HG02610 (cell line): Measurements from ENCODE around the gene APOH.
"Not testable (repeated sequence)": the region's sequence is repeated elsewhere in the genome, so short reads cannot be mapped to it uniquely, and the experiment has no call there.

Source experiments
- ATAC-seq: cut with Tn5 transposase; IDR thresholded peaks from one replicate; pipeline ENCODE4 v1.9.1; 2021; ENCODE audit warnings: mild to moderate bottlenecking, moderate library complexity; ENCODE audit not compliant: unreplicated experiment

The APOH gene

GRCh38 chr17:66228887-66229782 is at the start of gene APOH:
Gene APOH (minus strand): TSS chr17:66229415. CDS start chr17:66229379, 36 bp downstream.
- no peak for ATAC-seq

- ATAC-seq = no peak
Measured at GRCh38 chr17:66277191-66277590, 48.0 kb upstream of the APOH start.

- no peak for ATAC-seq
Measured at GRCh38 chr17:66276328-66276937, 47.2 kb upstream of the APOH start.

- no peak for ATAC-seq
Measured at GRCh38 chr17:66275651-66276050, 46.4 kb upstream of the APOH start.

- ATAC-seq = no peak
Measured at GRCh38 chr17:66273586-66273848, 44.3 kb upstream of the APOH start.

- ATAC-seq = no peak
Measured at GRCh38 chr17:66272811-66273585, 43.8 kb upstream of the APOH start.

- ATAC-seq = no peak
Measured at GRCh38 chr17:66271512-66271911, 42.3 kb upstream of the APOH start.

GRCh38 chr17:66270106-66270505 is 40.9 kb upstream of the APOH start:
- no peak for ATAC-seq

- ATAC-seq = no peak
Measured at GRCh38 chr17:66268247-66268927, 39.2 kb upstream of the APOH start.

GRCh38 chr17:66264696-66265095 is 35.5 kb upstream of the APOH start:
- ATAC-seq = no peak

- no peak for ATAC-seq
Measured at GRCh38 chr17:66262767-66263166, 33.6 kb upstream of the APOH start.

- ATAC-seq = no peak
Measured at GRCh38 chr17:66260688-66261087, 31.5 kb upstream of the APOH start.

GRCh38 chr17:66260275-66260674 is 31.1 kb upstream of the APOH start:
- no peak for ATAC-seq

GRCh38 chr17:66255527-66255971 is 26.3 kb upstream of the APOH start:
- no peak for ATAC-seq

- no peak for ATAC-seq
Measured at GRCh38 chr17:66255112-66255511, 25.9 kb upstream of the APOH start.

- ATAC-seq = not testable (repeated sequence)
Measured at GRCh38 chr17:66253458-66253857, 24.2 kb upstream of the APOH start.

GRCh38 chr17:66250686-66251085 is 21.5 kb upstream of the APOH start:
- no peak for ATAC-seq

- ATAC-seq = no peak
Measured at GRCh38 chr17:66248285-66248684, 19.1 kb upstream of the APOH start.

- ATAC-seq = no peak
Measured at GRCh38 chr17:66241839-66242238, 12.6 kb upstream of the APOH start.

- no peak for ATAC-seq
Measured at GRCh38 chr17:66240630-66241029, 11.4 kb upstream of the APOH start.

- no peak for ATAC-seq
Measured at GRCh38 chr17:66240013-66240412, 10.8 kb upstream of the APOH start.
